SH-SY5Y (cell line): ENCODE measurements around the gene MTRFR.

Experiments used
- GATA2 ChIP-seq: IDR thresholded peaks from 2 replicates; pipeline ENCODE4 v1.6.1; 2011; ENCODE audit warnings: mild to moderate bottlenecking, low read depth, low read length
- GATA3 ChIP-seq: IDR thresholded peaks from 2 replicates; pipeline ENCODE4 v1.6.1; 2011; ENCODE audit warnings: low read depth, mild to moderate bottlenecking, low read length, moderate library complexity

MTRFR gene

DNA sequence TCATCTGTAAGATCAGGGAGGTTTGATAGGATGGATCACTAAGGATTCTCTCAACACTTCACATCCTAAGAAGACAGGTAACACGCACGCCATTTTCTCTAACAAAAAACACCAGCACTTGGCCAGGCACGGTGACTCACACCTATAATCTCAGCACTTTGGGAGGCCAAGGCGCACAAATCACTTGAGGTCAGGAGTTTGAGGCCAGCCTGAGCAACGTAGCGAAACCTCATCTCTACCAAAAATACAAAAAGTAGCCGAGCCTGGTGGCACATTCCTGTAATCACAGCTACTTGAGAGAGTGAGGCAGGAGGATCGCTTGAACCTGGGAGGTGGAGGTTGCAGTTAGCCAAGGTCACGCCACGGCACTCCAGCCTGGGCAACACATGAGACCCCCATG, 48.9 kb downstream of the MTRFR start:
- TF ChIP-seq GATA2 (no peak), GATA3 (no peak)

DNA sequence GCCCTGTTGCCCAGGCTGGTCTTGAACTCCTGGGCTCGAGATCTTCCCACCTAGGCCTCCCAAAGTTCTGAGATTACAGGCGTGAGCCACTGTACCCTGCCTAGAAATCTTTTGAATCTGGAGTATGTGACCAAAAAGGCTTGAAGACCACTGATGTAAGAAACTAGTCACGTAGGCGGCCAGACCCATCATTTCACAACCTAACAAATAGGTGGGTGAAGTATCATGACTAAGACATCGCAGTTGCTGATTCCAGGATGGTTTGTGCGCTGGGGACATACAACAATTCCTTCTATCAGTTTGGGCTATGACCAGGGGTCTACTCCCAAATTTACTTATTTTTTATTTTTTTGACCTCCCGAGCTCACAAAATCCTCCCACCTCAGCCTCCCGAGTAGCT, 50.2 kb downstream of the MTRFR start:
- TF ChIP-seq GATA2, result no peak
- no peak for TF ChIP-seq GATA3

DNA sequence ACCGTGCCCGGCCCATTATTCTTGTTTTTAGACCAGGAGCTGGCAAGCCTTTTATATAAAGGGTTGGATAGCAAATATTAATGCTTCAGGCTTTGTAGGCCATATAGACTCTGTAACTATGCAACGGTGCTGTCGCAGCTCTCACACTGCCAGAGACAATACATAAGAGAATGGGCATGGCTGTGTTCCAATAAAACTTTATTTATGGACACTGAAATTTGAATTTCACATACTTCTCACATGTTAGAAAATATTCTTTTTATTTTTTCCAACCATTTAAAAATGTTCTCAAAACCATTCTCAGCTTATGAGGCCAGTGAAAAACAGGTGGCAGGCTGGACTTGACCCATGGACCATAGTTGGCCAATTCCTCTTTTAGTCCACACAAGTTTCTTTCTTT, 51.4 kb downstream of the MTRFR start:
- TF ChIP-seq GATA3, result no peak
- no peak for TF ChIP-seq GATA2

DNA sequence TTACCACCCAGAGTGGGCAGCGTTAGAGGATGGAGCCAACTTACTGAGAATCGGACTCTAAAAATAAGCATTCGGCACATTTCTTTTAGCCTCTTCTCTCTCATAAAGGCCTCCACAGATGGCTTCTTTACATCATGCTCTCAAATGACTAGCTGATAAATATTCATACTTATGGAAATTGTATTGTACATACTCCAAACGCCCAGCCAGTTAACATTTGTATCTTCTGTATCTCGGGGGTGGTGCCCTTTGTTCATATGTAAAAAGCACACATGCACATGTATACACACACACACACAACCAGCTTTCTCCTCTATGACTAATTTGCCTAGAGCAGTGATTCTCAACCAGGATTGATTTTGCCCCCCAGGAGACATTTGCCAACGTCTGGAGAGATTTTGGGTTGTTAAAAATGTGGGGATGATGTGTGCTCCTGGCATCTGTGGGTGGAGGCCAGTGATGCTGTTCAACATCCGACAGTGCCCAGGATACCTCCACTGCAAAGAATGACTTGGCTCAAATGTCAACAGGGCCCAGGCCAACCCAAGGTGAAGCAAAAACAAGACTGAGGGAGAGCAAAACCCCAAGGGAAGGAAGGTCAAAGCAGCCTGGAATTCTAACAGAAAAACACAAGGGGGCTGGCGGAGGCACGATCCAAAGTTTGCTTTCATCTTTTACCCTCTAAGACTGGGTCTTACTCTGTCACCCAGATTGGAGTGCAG, 53.6 kb downstream of the MTRFR start:
- TF ChIP-seq GATA2, result no peak
- no peak for TF ChIP-seq GATA3

DNA sequence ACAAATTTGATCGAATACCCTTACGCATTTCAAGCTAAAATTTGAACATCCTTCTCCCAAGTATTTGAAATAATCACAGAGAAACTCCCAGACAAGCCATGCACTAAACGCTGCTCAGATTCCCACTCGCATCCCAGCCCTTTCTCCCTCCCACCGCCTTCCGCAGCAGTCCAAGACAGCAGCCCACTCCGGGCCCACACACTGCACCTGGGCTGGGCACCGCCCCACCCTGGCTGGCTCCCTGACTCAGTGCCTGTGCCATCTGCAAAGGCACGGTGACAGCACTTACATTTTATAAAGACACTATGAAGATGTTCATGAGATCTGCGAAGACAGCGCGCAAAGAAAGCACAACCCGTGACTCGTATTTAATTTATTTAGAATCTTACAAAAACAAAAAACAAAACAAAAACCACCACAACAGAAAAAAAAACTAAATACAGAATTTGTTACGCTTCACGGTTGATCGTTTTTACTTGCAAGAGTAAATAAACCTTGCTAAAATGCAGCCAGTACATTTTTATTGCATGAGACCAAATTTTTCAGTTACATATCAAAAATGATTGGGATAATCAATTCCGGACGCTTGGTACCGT, 55.6 kb downstream of the MTRFR start:
- TF ChIP-seq GATA2 (no peak), GATA3 (no peak)

DNA sequence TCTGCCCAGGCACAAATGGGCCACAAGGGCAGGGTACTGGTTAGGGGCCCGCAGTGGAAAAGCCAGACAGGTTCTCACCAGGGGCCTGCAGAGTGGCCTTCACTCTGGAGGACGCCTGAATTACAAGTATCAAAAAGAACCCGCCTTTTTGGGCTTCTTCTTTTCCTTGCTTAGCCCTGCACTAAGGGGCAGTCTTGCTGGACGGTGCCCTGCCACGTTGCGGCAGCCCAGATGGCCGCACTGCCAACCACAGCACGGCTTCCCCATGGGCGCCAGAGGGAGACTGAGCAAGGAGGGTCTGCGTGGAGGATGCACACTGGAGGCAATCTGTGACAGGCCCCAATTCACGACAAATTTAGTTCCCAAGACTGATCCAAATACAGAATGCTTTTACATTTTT, 56.7 kb downstream of the MTRFR start:
- no peak for TF ChIP-seq GATA2
- no peak for TF ChIP-seq GATA3

DNA sequence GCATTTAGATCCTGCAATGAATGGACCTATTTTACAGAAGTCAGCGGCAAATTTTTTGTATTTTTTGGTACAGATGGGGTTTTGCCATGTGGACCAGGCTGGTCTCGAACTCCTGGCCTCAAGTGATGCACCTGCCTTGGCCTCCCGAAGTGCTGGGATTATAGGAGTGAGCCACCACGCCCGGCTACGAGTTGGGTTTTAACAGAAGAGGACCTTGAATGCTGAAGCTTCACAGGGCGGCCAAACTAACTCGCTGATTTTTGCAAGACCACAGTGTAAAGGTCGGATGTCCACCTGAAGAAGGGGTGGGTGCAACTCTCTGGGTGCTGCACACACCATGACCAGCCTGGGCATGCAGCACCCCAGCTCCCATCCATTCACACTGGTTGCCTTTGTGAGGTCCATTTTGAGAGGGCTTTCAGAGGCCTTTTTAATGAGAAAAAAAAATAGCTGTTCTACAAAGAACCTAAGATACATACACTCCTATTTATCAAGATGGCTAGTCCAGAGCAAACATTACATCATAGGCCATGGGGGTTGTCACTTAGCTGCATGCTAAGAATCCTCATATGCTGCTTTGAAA, 60.0 kb downstream of the MTRFR start:
- no peak for TF ChIP-seq GATA2
- TF ChIP-seq GATA3, result no peak

DNA sequence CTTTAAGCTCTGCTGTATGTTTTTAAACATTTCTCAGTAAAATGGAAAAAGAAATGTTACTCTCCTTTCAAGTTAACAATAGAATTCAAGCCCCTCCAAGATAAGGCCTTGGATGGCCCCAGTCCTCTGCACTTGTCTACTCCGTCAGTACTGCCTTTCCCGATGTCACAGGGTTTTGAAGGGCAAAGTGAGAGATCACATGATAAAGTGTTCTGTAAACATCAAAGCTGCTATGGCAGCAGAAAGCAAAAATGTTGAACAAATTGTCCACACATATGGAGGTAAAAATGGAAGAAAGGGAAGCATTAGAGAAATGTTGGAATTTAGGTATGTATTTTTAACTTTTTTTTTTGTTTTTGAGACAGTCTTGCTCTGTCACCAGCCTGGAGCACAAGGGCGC, 71.9 kb downstream of the MTRFR start:
- no peak for TF ChIP-seq GATA2
- no peak for TF ChIP-seq GATA3

DNA sequence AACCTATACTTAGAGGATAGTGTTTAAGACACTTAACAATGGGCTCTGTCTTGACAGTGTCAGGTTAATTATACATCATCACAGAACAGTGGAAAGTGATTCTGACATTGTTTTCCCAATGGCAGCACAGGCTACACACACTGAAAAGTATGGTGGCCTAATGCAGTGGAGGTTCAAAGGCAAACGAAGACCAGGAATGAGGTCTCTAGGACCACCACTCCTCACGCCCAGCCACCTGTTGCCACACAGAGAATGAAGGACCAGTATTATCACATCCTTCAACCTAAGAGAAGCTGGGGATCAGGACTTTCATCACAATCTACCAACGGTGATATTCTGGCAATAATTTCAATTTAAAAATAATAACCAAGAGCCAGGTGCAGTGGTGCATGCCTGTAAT, 73.0 kb downstream of the MTRFR start:
- no peak for TF ChIP-seq GATA2
- TF ChIP-seq GATA3, result no peak
